GM23338 (cell line): ENCODE data around the gene LGALS1.

Experiments
- CREB1 ChIP-seq: fragments of 250-450 bp; sonication (Bioruptor Pico); IDR thresholded peaks from 2 replicates; pipeline ENCODE4 v1.5.0; 2020; ENCODE audit warnings: low read depth, mild to moderate bottlenecking, moderate library complexity
- EZH2 ChIP-seq: fragments of 200-600 bp; sonication (generic); IDR thresholded peaks from one replicate; pipeline ENCODE4 v1.8.0; 2017; ENCODE audit warnings: antibody characterized with exemption, mild to moderate bottlenecking, low read depth; ENCODE audit not compliant: unreplicated experiment
- EZH2phosphoT487 ChIP-seq: fragments of 200-600 bp; sonication (generic); IDR thresholded peaks from one replicate; pipeline ENCODE4 v1.8.1; 2018; ENCODE audit warnings: antibody characterized with exemption; ENCODE audit not compliant: unreplicated experiment
- JUNB ChIP-seq: IDR thresholded peaks from one replicate; pipeline ENCODE4 v1.6.1; 2016; ENCODE audit warnings: antibody characterized with exemption; ENCODE audit not compliant: unreplicated experiment
- NANOG ChIP-seq: IDR thresholded peaks from 2 replicates; pipeline ENCODE4 v1.6.1; 2016; ENCODE audit warnings: antibody characterized with exemption, borderline replicate concordance
- POLR2AphosphoS5 ChIP-seq: IDR thresholded peaks from 2 replicates; pipeline ENCODE4 v1.6.1; 2016; ENCODE audit warnings: antibody characterized with exemption, low read depth
- STAT1 ChIP-seq: IDR thresholded peaks from one replicate; pipeline ENCODE4 v1.6.1; 2016; ENCODE audit warnings: antibody characterized with exemption; ENCODE audit not compliant: unreplicated experiment
- ZNF114 ChIP-seq: fragments of 250-450 bp; sonication (Bioruptor Pico); IDR thresholded peaks from 2 replicates; pipeline ENCODE4 v1.5.0; 2020; ENCODE audit warnings: mild to moderate bottlenecking, moderate library complexity
- ZNF331 ChIP-seq: fragments of 250-450 bp; sonication (Bioruptor Pico); IDR thresholded peaks from 2 replicates; pipeline ENCODE4 v1.5.0; 2020; ENCODE audit warnings: low read depth, mild to moderate bottlenecking, moderate library complexity
- TF ChIP-seq, protein P1 (sequence below), 2 experiments: fragments of 200-600 bp in 1 of 2; sonication (generic) in 1 of 2; conservative IDR thresholded peaks; 2 replicates each; pipeline versions ENCODE4 v1.5.1 to v1.6.1; 2016 to 2017; ENCODE audit warnings: antibody characterized with exemption in 2 of 2, low read depth in 2 of 2, mild to moderate bottlenecking in 2 of 2, moderate library complexity in 1 of 2
- TF ChIP-seq, protein P2 (sequence below): IDR thresholded peaks from one replicate; pipeline ENCODE4 v1.6.1; 2018; ENCODE audit warnings: antibody characterized with exemption; ENCODE audit not compliant: unreplicated experiment
- TF ChIP-seq, protein P3 (sequence below): IDR thresholded peaks from 2 replicates; pipeline ENCODE4 v1.6.1; 2016; ENCODE audit warnings: antibody characterized with exemption
- TF ChIP-seq, protein P4 (sequence below): fragments of 250-450 bp; sonication (Bioruptor Pico); IDR thresholded peaks from 2 replicates; pipeline ENCODE4 v1.5.0; 2020; ENCODE audit warnings: mild to moderate bottlenecking, moderate library complexity

DNA sequence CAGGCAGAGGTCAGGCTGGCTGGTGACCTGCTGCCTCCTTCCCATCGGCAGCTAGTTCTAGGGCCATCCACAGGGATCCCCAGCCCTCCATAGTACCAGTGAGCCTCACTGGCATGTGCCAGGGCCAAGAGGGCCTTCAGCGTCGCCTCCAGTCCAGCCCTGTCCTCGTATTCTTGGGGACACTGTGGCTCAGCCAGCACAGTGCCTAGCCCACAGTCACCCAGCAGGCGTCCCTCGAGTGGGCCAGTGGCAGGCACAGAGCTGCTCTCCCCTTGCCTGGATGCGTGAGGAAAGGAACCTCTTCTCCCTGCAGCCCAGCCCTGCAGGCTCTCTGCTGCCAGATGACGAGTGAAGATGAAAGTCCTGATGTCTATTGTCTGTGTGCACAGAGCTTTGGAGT, 46.6 kb upstream of the LGALS1 start:
- TF ChIP-seq EZH2phosphoT487, result no peak
- TF ChIP-seq, protein P1, sequence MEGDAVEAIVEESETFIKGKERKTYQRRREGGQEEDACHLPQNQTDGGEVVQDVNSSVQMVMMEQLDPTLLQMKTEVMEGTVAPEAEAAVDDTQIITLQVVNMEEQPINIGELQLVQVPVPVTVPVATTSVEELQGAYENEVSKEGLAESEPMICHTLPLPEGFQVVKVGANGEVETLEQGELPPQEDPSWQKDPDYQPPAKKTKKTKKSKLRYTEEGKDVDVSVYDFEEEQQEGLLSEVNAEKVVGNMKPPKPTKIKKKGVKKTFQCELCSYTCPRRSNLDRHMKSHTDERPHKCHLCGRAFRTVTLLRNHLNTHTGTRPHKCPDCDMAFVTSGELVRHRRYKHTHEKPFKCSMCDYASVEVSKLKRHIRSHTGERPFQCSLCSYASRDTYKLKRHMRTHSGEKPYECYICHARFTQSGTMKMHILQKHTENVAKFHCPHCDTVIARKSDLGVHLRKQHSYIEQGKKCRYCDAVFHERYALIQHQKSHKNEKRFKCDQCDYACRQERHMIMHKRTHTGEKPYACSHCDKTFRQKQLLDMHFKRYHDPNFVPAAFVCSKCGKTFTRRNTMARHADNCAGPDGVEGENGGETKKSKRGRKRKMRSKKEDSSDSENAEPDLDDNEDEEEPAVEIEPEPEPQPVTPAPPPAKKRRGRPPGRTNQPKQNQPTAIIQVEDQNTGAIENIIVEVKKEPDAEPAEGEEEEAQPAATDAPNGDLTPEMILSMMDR (conservative IDR thresholded peaks at IDR 0.05; ENCODE audit: low read depth in 2 of 2), result no peak
- TF ChIP-seq CREB1, result no peak
- TF ChIP-seq, protein P2, sequence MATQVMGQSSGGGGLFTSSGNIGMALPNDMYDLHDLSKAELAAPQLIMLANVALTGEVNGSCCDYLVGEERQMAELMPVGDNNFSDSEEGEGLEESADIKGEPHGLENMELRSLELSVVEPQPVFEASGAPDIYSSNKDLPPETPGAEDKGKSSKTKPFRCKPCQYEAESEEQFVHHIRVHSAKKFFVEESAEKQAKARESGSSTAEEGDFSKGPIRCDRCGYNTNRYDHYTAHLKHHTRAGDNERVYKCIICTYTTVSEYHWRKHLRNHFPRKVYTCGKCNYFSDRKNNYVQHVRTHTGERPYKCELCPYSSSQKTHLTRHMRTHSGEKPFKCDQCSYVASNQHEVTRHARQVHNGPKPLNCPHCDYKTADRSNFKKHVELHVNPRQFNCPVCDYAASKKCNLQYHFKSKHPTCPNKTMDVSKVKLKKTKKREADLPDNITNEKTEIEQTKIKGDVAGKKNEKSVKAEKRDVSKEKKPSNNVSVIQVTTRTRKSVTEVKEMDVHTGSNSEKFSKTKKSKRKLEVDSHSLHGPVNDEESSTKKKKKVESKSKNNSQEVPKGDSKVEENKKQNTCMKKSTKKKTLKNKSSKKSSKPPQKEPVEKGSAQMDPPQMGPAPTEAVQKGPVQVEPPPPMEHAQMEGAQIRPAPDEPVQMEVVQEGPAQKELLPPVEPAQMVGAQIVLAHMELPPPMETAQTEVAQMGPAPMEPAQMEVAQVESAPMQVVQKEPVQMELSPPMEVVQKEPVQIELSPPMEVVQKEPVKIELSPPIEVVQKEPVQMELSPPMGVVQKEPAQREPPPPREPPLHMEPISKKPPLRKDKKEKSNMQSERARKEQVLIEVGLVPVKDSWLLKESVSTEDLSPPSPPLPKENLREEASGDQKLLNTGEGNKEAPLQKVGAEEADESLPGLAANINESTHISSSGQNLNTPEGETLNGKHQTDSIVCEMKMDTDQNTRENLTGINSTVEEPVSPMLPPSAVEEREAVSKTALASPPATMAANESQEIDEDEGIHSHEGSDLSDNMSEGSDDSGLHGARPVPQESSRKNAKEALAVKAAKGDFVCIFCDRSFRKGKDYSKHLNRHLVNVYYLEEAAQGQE, result no peak
- no peak for TF ChIP-seq JUNB
- TF ChIP-seq EZH2, result no peak
- no peak for TF ChIP-seq POLR2AphosphoS5
- no peak for TF ChIP-seq NANOG
- TF ChIP-seq, protein P3, sequence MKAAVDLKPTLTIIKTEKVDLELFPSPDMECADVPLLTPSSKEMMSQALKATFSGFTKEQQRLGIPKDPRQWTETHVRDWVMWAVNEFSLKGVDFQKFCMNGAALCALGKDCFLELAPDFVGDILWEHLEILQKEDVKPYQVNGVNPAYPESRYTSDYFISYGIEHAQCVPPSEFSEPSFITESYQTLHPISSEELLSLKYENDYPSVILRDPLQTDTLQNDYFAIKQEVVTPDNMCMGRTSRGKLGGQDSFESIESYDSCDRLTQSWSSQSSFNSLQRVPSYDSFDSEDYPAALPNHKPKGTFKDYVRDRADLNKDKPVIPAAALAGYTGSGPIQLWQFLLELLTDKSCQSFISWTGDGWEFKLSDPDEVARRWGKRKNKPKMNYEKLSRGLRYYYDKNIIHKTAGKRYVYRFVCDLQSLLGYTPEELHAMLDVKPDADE, result no peak
- no peak for TF ChIP-seq ZNF331 (CRISPR knock-in tag)
- no peak for TF ChIP-seq ZNF114 (CRISPR knock-in tag)
- no peak for TF ChIP-seq STAT1
- TF ChIP-seq, protein P4, sequence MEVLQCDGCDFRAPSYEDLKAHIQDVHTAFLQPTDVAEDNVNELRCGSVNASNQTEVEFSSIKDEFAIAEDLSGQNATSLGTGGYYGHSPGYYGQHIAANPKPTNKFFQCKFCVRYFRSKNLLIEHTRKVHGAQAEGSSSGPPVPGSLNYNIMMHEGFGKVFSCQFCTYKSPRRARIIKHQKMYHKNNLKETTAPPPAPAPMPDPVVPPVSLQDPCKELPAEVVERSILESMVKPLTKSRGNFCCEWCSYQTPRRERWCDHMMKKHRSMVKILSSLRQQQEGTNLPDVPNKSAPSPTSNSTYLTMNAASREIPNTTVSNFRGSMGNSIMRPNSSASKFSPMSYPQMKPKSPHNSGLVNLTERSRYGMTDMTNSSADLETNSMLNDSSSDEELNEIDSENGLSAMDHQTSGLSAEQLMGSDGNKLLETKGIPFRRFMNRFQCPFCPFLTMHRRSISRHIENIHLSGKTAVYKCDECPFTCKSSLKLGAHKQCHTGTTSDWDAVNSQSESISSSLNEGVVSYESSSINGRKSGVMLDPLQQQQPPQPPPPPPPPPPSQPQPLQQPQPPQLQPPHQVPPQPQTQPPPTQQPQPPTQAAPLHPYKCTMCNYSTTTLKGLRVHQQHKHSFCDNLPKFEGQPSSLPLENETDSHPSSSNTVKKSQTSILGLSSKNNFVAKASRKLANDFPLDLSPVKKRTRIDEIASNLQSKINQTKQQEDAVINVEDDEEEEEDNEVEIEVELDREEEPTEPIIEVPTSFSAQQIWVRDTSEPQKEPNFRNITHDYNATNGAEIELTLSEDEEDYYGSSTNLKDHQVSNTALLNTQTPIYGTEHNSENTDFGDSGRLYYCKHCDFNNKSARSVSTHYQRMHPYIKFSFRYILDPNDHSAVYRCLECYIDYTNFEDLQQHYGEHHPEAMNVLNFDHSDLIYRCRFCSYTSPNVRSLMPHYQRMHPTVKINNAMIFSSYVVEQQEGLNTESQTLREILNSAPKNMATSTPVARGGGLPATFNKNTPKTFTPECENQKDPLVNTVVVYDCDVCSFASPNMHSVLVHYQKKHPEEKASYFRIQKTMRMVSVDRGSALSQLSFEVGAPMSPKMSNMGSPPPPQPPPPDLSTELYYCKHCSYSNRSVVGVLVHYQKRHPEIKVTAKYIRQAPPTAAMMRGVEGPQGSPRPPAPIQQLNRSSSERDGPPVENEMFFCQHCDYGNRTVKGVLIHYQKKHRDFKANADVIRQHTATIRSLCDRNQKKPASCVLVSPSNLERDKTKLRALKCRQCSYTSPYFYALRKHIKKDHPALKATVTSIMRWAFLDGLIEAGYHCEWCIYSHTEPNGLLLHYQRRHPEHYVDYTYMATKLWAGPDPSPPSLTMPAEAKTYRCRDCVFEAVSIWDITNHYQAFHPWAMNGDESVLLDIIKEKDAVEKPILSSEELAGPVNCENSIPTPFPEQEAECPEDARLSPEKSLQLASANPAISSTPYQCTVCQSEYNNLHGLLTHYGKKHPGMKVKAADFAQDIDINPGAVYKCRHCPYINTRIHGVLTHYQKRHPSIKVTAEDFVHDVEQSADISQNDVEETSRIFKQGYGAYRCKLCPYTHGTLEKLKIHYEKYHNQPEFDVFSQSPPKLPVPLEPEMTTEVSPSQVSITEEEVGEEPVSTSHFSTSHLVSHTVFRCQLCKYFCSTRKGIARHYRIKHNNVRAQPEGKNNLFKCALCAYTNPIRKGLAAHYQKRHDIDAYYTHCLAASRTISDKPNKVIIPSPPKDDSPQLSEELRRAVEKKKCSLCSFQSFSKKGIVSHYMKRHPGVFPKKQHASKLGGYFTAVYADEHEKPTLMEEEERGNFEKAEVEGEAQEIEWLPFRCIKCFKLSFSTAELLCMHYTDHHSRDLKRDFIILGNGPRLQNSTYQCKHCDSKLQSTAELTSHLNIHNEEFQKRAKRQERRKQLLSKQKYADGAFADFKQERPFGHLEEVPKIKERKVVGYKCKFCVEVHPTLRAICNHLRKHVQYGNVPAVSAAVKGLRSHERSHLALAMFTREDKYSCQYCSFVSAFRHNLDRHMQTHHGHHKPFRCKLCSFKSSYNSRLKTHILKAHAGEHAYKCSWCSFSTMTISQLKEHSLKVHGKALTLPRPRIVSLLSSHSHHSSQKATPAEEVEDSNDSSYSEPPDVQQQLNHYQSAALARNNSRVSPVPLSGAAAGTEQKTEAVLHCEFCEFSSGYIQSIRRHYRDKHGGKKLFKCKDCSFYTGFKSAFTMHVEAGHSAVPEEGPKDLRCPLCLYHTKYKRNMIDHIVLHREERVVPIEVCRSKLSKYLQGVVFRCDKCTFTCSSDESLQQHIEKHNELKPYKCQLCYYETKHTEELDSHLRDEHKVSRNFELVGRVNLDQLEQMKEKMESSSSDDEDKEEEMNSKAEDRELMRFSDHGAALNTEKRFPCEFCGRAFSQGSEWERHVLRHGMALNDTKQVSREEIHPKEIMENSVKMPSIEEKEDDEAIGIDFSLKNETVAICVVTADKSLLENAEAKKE (CRISPR knock-in tag), result no peak
